SJCRH30 (cell line): ENCODE measurements around the gene PIP5KL1. TPM values are rescaled to one million over a fixed set of nuclear protein-coding genes. Genes with fewer than 3 reads are reported as not detected.
"Not testable (repeated sequence)": the region's sequence is repeated elsewhere in the genome, so short reads cannot be mapped to it uniquely, and the experiment has no call there.

Source experiments
- DNase-seq, 2 experiments: peaks; one replicate each; pipeline ENCODE4 v3.0.0-alpha.2; 2015 to 2020
- H3K27ac ChIP-seq: fragments of 250-450 bp; sonication (Bioruptor Pico); 2 replicates; pipeline ENCODE4 v1.5.1; 2020; ENCODE audit warnings: mild to moderate bottlenecking, moderate library complexity
- H3K27me3 ChIP-seq: fragments of 250-450 bp; sonication (Bioruptor Pico); 2 replicates; pipeline ENCODE4 v1.5.1; 2020; ENCODE audit warnings: mild to moderate bottlenecking, moderate library complexity
- H3K36me3 ChIP-seq: fragments of 250-450 bp; sonication (Bioruptor Pico); 2 replicates; pipeline ENCODE4 v1.5.1; 2020; ENCODE audit warnings: mild to moderate bottlenecking, moderate library complexity
- H3K4me1 ChIP-seq: fragments of 250-450 bp; sonication (Bioruptor Pico); 2 replicates; pipeline ENCODE4 v1.5.1; 2020; ENCODE audit warnings: mild to moderate bottlenecking, moderate library complexity
- H3K4me3 ChIP-seq: fragments of 250-450 bp; sonication (Bioruptor Pico); 2 replicates; pipeline ENCODE4 v1.5.1; 2020; ENCODE audit warnings: mild to moderate bottlenecking, moderate library complexity
- H3K9me3 ChIP-seq: fragments of 250-450 bp; sonication (Bioruptor Pico); replicated peaks from 2 replicates; pipeline ENCODE4 v1.5.1; 2020; ENCODE audit warnings: mild to moderate bottlenecking, moderate library complexity
- total RNA-seq: library from RNA; depleted of rRNA; stranded (reverse); fragments of >200 nt; shearing (Covaris generic); gene quantifications from 2 replicates; pipeline ENCODE4 v1.2.3, GENCODE V29; 2014

The PIP5KL1 gene
- total RNA-seq, 1 experiment from 2014 or later: 0.20 TPM

GRCh38 chr9:127892831-127893230 lies 37.7 kb downstream of the PIP5KL1 start:
- no peak for DNase-seq
- Histone ChIP-seq H3K27me3 (no peaks in the 10 kb centered on the region), H3K27ac (no peak overlapping the region), H3K4me3 (no peak overlapping the region), H3K4me1 (peaks cover 7% of the 10 kb centered on the region), H3K36me3 (peaks cover 58% of the 10 kb centered on the region), H3K9me3 (0 out of 2 replicates have a peak, but pooled peaks cover 4% of the 10 kb centered on the region)

GRCh38 chr9:127890053-127890452 lies 40.5 kb downstream of the PIP5KL1 start:
- no peak overlapping the region for H3K27ac ChIP-seq
- peaks cover 51% of the 10 kb centered on the region for H3K36me3 ChIP-seq
- no peaks in the 10 kb centered on the region for H3K27me3 ChIP-seq
- 0 out of 2 replicates have a peak, but pooled peaks cover 4% of the 10 kb centered on the region for H3K9me3 ChIP-seq
- H3K4me3 ChIP-seq: no peak overlapping the region
- peaks cover 1% of the 10 kb centered on the region; the same call in 1 of the 2 replicates for H3K4me1 ChIP-seq
- DNase-seq: no peak

- H3K27me3 ChIP-seq: no peaks in the 10 kb centered on the region
- H3K36me3 ChIP-seq: peaks cover 28% of the 10 kb centered on the region
- no peaks in the 10 kb centered on the region for H3K9me3 ChIP-seq
- peaks cover 12% of the 10 kb centered on the region; the same call in 1 of the 2 replicates for H3K4me1 ChIP-seq
- no peak overlapping the region for H3K27ac ChIP-seq
- no peak overlapping the region for H3K4me3 ChIP-seq
- DNase-seq: no peak
These were observed 42.8 kb downstream of the PIP5KL1 start for GRCh38 chr9:127887792-127888191.

GRCh38 chr9:127886401-127886972 lies 44.1 kb downstream of the PIP5KL1 start:
- Histone ChIP-seq H3K4me3 (no peak overlapping the region), H3K4me1 (peaks cover 15% of the 10 kb centered on the region; the same call in 1 of the 2 replicates), H3K9me3 (no peaks in the 10 kb centered on the region), H3K27me3 (no peaks in the 10 kb centered on the region), H3K36me3 (peaks cover 21% of the 10 kb centered on the region), H3K27ac (no peak overlapping the region)
- DNase-seq: peak; percentile 50 to 58

GRCh38 chr9:127885508-127886281 lies 44.9 kb downstream of the PIP5KL1 start:
- Histone ChIP-seq H3K36me3 (peaks cover 19% of the 10 kb centered on the region), H3K27me3 (no peaks in the 10 kb centered on the region), H3K4me1 (peaks cover 15% of the 10 kb centered on the region; the same call in 1 of the 2 replicates), H3K27ac (no peak overlapping the region), H3K4me3 (no peak overlapping the region), H3K9me3 (no peaks in the 10 kb centered on the region)
- no peak for DNase-seq

- Histone ChIP-seq H3K36me3 (peaks cover 19% of the 10 kb centered on the region), H3K9me3 (no peaks in the 10 kb centered on the region), H3K27me3 (no peaks in the 10 kb centered on the region), H3K4me1 (peaks cover 15% of the 10 kb centered on the region; the same call in 1 of the 2 replicates), H3K27ac (no peak overlapping the region), H3K4me3 (no peak overlapping the region)
- no peak for DNase-seq
These were observed 45.5 kb downstream of the PIP5KL1 start for GRCh38 chr9:127884976-127885490.

- Histone ChIP-seq H3K4me1 (peaks cover 15% of the 10 kb centered on the region; the same call in 1 of the 2 replicates), H3K9me3 (no peaks in the 10 kb centered on the region), H3K27me3 (no peaks in the 10 kb centered on the region), H3K36me3 (peaks cover 19% of the 10 kb centered on the region), H3K27ac (no peak overlapping the region), H3K4me3 (no peak overlapping the region)
- peak; percentile 60 to 67 for DNase-seq
These were observed 46.1 kb downstream of the PIP5KL1 start for GRCh38 chr9:127884427-127884911.

GRCh38 chr9:127883959-127884358 lies 46.6 kb downstream of the PIP5KL1 start:
- H3K36me3 ChIP-seq: peaks cover 19% of the 10 kb centered on the region
- no peaks in the 10 kb centered on the region for H3K9me3 ChIP-seq
- no peak overlapping the region for H3K4me3 ChIP-seq
- DNase-seq: no peak
- no peaks in the 10 kb centered on the region for H3K27me3 ChIP-seq
- H3K4me1 ChIP-seq: peaks cover 15% of the 10 kb centered on the region; the same call in 1 of the 2 replicates
- no peak overlapping the region for H3K27ac ChIP-seq

- not testable (repeated sequence) for H3K9me3 ChIP-seq, H3K4me3 ChIP-seq, H3K27ac ChIP-seq, DNase-seq, H3K36me3 ChIP-seq, H3K27me3 ChIP-seq
- H3K4me1 ChIP-seq: peaks cover 19% of the 10 kb centered on the region
These were observed 48.9 kb downstream of the PIP5KL1 start for GRCh38 chr9:127881715-127882114.

GRCh38 chr9:127880143-127880542 lies 50.4 kb downstream of the PIP5KL1 start:
- no peak overlapping the region for H3K27ac ChIP-seq
- no peak overlapping the region for H3K4me3 ChIP-seq
- no peak for DNase-seq
- peaks cover 20% of the 10 kb centered on the region for H3K4me1 ChIP-seq
- H3K9me3 ChIP-seq: no peaks in the 10 kb centered on the region
- no peaks in the 10 kb centered on the region for H3K27me3 ChIP-seq
- H3K36me3 ChIP-seq: no peaks in the 10 kb centered on the region

GRCh38 chr9:127878652-127879390 lies 51.8 kb downstream of the PIP5KL1 start:
- DNase-seq: no peak
- Histone ChIP-seq H3K4me3 (no peak overlapping the region), H3K27me3 (no peaks in the 10 kb centered on the region), H3K27ac (no peak overlapping the region), H3K9me3 (no peaks in the 10 kb centered on the region), H3K36me3 (no peaks in the 10 kb centered on the region), H3K4me1 (peaks cover 9% of the 10 kb centered on the region)

GRCh38 chr9:127878001-127878651 lies 52.5 kb downstream of the PIP5KL1 start:
- Histone ChIP-seq H3K4me1 (peaks cover 9% of the 10 kb centered on the region), H3K36me3 (no peaks in the 10 kb centered on the region), H3K27ac (peak overlapping the region; percentile 21; the same call in 1 of the 2 replicates), H3K9me3 (no peaks in the 10 kb centered on the region), H3K4me3 (peak overlapping the region; percentile 66), H3K27me3 (no peaks in the 10 kb centered on the region)
- peak; percentile 47 to 67 for DNase-seq

GRCh38 chr9:127877566-127877998 lies 53.0 kb downstream of the PIP5KL1 start, which contains the start of gene AK1:
Gene AK1, minus strand, starts transcription at chr9:127877675. Its CDS starts 3,058 bp downstream, at chr9:127874617.
- H3K27me3 ChIP-seq: no peaks in the 10 kb centered on the region
- H3K36me3 ChIP-seq: no peaks in the 10 kb centered on the region
- peaks cover 6% of the 10 kb centered on the region for H3K4me1 ChIP-seq
- H3K9me3 ChIP-seq: no peaks in the 10 kb centered on the region
- peak within 1 kb of the TSS; percentile 66 for H3K4me3 ChIP-seq
- H3K27ac ChIP-seq: peak within 1 kb of the TSS; percentile 21; the same call in 1 of the 2 replicates
- DNase-seq: peak; percentile 77 to 80
